ENCODE measurements around the gene GSTT4.
"Not testable (repeated sequence)": the region's sequence is repeated elsewhere in the genome, so short reads cannot be mapped to it uniquely, and the experiment has no call there.

The GSTT4 gene

GRCh38 chr22:24024354-24024753, 19.1 kb upstream of the GSTT4 start:
- DNase-seq, result no peak

- no peak for DNase-seq
Observed at GRCh38 chr22:24023204-24023789, 18.0 kb upstream of the GSTT4 start.

GRCh38 chr22:24021304-24021703, 16.1 kb upstream of the GSTT4 start:
- DNase-seq, result no peak

GRCh38 chr22:24016156-24016555, 10.9 kb upstream of the GSTT4 start:
- no peak for DNase-seq

GRCh38 chr22:24011735-24012068, 6.4 kb upstream of the GSTT4 start:
- DNase-seq, result no peak

- no peak for DNase-seq
Observed at GRCh38 chr22:24010018-24010391, 4.8 kb upstream of the GSTT4 start.

GRCh38 chr22:24009227-24010017, 4.2 kb upstream of the GSTT4 start:
- DNase-seq, result no peak

GRCh38 chr22:24008381-24009226, 3.4 kb upstream of the GSTT4 start:
- DNase-seq, result no peak

GRCh38 chr22:24008022-24008283, 2.7 kb upstream of the GSTT4 start:
- DNase-seq, result no peak

GRCh38 chr22:24007253-24008021, 2.2 kb upstream of the GSTT4 start:
- DNase-seq, result no peak

GRCh38 chr22:24006914-24007214, 1.6 kb upstream of the GSTT4 start:
- no peak for DNase-seq

- DNase-seq, result no peak
Observed at GRCh38 chr22:24006207-24006913, 1.1 kb upstream of the GSTT4 start.

GRCh38 chr22:24003887-24004286, 1.4 kb downstream of the GSTT4 start:
- DNase-seq, result no peak

- DNase-seq, result no peak
Observed at GRCh38 chr22:24002851-24003250, 2.4 kb downstream of the GSTT4 start.

GRCh38 chr22:24002272-24002671, 3.0 kb downstream of the GSTT4 start:
- DNase-seq, result no peak

- no peak for DNase-seq
Observed at GRCh38 chr22:24001314-24001713, 3.9 kb downstream of the GSTT4 start.

- not testable (repeated sequence) for DNase-seq
Observed at GRCh38 chr22:23999779-24000178, 5.5 kb downstream of the GSTT4 start.

GRCh38 chr22:23997092-23997491, 8.2 kb downstream of the GSTT4 start:
- DNase-seq, result no peak

- DNase-seq, result not testable (repeated sequence)
Observed at GRCh38 chr22:23993581-23994177, 11.6 kb downstream of the GSTT4 start.

GRCh38 chr22:23993080-23993479, 12.2 kb downstream of the GSTT4 start:
- not testable (repeated sequence) for DNase-seq

GRCh38 chr22:23989583-23990244, 15.5 kb downstream of the GSTT4 start:
- DNase-seq, result not testable (repeated sequence)

All from NCI-H446 treated with DMSO at 0.1 percent for 48 hours (cell line).